ENCODE measurements around the gene SFRP5. TPM values are rescaled to one million over a fixed set of nuclear protein-coding genes. Genes with fewer than 3 reads are reported as not detected.

Gene SFRP5
- not detected in 2 replicates for total RNA-seq

- intact Hi-C loops (cut with micrococcal nuclease), result no loop called here
Observed at GRCh38 chr10:97771913-97772823, at the start of gene SFRP5. TSS of gene SFRP5 (minus strand) at chr10:97771999. CDS start at chr10:97771833, 166 bp downstream.

GRCh38 chr10:97820096-97820704 lies 48.4 kb upstream of the SFRP5 start:
- intact Hi-C loops (cut with micrococcal nuclease), result no loop called here

- intact Hi-C loops (cut with micrococcal nuclease), result no loop called here
Observed at GRCh38 chr10:97818572-97818971, 46.8 kb upstream of the SFRP5 start.

- intact Hi-C loops (cut with micrococcal nuclease), result no loop called here
Observed at GRCh38 chr10:97816609-97817008, 44.8 kb upstream of the SFRP5 start.

GRCh38 chr10:97814996-97815395 lies 43.2 kb upstream of the SFRP5 start:
- intact Hi-C loops (cut with micrococcal nuclease), result no loop called here

GRCh38 chr10:97813311-97813710 lies 41.5 kb upstream of the SFRP5 start:
- intact Hi-C loops (cut with micrococcal nuclease), result no loop called here

GRCh38 chr10:97812696-97813095 lies 40.9 kb upstream of the SFRP5 start:
- intact Hi-C loops (cut with micrococcal nuclease), result no loop called here

- intact Hi-C loops (cut with micrococcal nuclease), result no loop called here
Observed at GRCh38 chr10:97811958-97812357, 40.2 kb upstream of the SFRP5 start.

GRCh38 chr10:97810446-97810845 lies 38.6 kb upstream of the SFRP5 start:
- intact Hi-C loops (cut with micrococcal nuclease), result no loop called here

GRCh38 chr10:97805949-97806348 lies 34.1 kb upstream of the SFRP5 start:
- intact Hi-C loops (cut with micrococcal nuclease), result no loop called here

- intact Hi-C loops (cut with micrococcal nuclease), result no loop called here
Observed at GRCh38 chr10:97805096-97805884, 33.5 kb upstream of the SFRP5 start.

- intact Hi-C loops (cut with micrococcal nuclease), result no loop called here
Observed at GRCh38 chr10:97801422-97801821, 29.6 kb upstream of the SFRP5 start.

- intact Hi-C loops (cut with micrococcal nuclease), result no loop called here
Observed at GRCh38 chr10:97800474-97800873, 28.7 kb upstream of the SFRP5 start.

GRCh38 chr10:97798958-97799610 lies 27.3 kb upstream of the SFRP5 start:
- intact Hi-C loops (cut with micrococcal nuclease), result no loop called here

GRCh38 chr10:97796651-97797050 lies 24.9 kb upstream of the SFRP5 start:
- intact Hi-C loops (cut with micrococcal nuclease), result loop anchor here (1.0 to 2.0 kb wide), 4 partner anchors 54 to 338 kb away; partner anchors contain the start of genes R3HCC1L and ZFYVE27

- intact Hi-C loops (cut with micrococcal nuclease), result loop anchor here (1.0 to 2.0 kb wide), 4 partner anchors 54 to 338 kb away; partner anchors contain the start of genes R3HCC1L and ZFYVE27
Observed at GRCh38 chr10:97795886-97796285, 24.1 kb upstream of the SFRP5 start.

- intact Hi-C loops (cut with micrococcal nuclease), result loop anchor here (1.0 to 5.0 kb wide), 2 partner anchors 77 to 235 kb away; no protein-coding TSS in a partner anchor
Observed at GRCh38 chr10:97791824-97792721, 20.3 kb upstream of the SFRP5 start.

- intact Hi-C loops (cut with micrococcal nuclease), result loop anchor here (5.0 kb wide), 1 partner anchor 237 kb away; no protein-coding TSS in a partner anchor
Observed at GRCh38 chr10:97789770-97790397, 18.1 kb upstream of the SFRP5 start.
